ENCODE data around the gene MYO9B. TPM values are rescaled to one million over a fixed set of nuclear protein-coding genes. Genes with fewer than 3 reads are reported as not detected.

Gene MYO9B
- total RNA-seq, 1 donor from 2014 or later = 205 TPM

DNA sequence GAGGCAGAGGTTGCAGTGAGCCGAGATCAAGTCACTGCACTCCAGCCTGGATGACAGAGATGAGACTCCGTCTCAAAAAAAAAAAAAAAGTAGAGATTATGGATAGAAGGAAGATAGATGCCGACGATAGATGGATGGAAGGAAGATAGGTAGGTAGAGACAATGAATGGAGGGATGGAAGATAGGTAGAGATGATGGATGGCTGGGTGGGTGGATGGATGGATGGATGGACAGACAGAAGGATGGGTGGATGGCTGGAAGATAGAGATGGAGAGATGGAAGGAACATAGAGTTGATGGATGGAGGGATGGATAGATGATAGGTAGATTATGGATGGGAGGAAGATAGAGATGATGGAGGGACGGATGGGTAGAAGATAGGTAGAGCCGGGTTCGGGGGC lies 121.0 kb downstream of the MYO9B start:
- Histone ChIP-seq H3K36me3 (peaks cover 96% of the 10 kb centered on the region), H3K9me3 (no peaks in the 10 kb centered on the region), H3K27me3 (ENCODE audit: low read depth) (no peaks in the 10 kb centered on the region), H3K4me3 (no peak overlapping the region), H3K4me1 (no peaks in the 10 kb centered on the region), H3K27ac (no peak overlapping the region)
- DNase-seq (no peak), ATAC-seq (no peak)
- TF ChIP-seq, protein P1, sequence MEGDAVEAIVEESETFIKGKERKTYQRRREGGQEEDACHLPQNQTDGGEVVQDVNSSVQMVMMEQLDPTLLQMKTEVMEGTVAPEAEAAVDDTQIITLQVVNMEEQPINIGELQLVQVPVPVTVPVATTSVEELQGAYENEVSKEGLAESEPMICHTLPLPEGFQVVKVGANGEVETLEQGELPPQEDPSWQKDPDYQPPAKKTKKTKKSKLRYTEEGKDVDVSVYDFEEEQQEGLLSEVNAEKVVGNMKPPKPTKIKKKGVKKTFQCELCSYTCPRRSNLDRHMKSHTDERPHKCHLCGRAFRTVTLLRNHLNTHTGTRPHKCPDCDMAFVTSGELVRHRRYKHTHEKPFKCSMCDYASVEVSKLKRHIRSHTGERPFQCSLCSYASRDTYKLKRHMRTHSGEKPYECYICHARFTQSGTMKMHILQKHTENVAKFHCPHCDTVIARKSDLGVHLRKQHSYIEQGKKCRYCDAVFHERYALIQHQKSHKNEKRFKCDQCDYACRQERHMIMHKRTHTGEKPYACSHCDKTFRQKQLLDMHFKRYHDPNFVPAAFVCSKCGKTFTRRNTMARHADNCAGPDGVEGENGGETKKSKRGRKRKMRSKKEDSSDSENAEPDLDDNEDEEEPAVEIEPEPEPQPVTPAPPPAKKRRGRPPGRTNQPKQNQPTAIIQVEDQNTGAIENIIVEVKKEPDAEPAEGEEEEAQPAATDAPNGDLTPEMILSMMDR (IDR thresholded peaks at IDR 0.05) = no peak
- intact Hi-C loops (cut with DNase I) = no loop called here

DNA sequence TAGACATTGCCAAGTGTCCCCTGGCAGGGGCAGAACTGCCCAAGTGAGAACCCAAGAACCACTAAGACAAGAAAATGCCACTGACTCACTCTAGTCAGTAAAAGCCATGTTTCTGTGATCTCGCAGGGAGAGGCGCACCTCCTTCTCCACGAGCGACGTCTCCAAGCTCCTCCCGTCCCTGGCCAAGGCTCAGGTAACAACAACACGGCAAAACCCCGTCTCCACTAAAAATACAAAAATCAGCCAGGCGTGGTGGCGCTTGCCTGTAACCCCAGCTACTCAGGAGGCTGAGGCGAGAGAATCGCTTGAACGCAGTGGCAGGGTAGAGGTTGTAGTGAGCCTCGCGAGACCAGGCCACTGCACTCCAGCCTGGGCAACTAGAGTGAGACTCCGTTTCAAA lies 122.1 kb downstream of the MYO9B start:
- intact Hi-C loops (cut with DNase I) = no loop called here
- no peak for DNase-seq

DNA sequence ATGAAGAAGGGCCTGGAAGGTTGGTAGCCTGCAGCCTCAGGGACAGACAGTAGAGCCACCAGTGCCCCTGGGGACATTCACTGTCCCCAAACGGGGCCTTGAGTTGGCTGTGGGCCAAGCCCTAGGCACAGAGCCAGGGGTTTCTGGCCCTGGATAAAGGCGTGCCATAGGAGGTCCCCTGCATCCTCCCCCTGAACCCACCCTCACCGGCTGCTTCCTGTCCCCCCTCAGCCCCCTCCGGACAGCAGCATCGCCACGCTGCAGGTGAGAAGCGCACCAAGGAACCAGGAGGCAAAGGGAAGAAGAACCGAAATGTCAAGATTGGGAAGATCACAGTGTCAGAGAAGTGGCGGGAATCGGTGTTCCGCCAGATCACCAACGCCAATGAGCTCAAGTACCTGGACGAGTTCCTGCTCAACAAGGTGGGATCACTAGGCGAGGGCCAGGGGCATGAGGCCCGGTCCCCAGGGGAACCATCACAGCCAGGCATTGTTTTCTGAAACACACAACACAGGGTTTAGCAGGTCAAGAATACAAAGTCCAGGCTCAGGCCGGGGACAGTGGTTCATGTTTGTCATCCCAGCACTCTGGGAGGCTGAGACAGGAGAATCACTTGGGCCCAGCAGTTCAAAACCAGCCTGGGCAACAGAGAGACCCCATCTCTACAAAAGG lies 125.0 kb downstream of the MYO9B start:
- DNase-seq = no peak
- Histone ChIP-seq H3K27ac (no peak overlapping the region), H3K36me3 (peaks cover 96% of the 10 kb centered on the region), H3K9me3 (no peaks in the 10 kb centered on the region), H3K4me1 (no peaks in the 10 kb centered on the region), H3K27me3 (ENCODE audit: low read depth) (no peaks in the 10 kb centered on the region), H3K4me3 (no peak overlapping the region)
- intact Hi-C loops (cut with DNase I) = no loop called here
- no peak for ATAC-seq
- TF ChIP-seq, protein P1 (IDR thresholded peaks at IDR 0.05) = no peak

More for the DNA sequence above, 122.1 kb downstream of the MYO9B start:
- Histone ChIP-seq H3K4me1 (no peaks in the 10 kb centered on the region), H3K27me3 (ENCODE audit: low read depth) (no peaks in the 10 kb centered on the region), H3K9me3 (no peaks in the 10 kb centered on the region), H3K27ac (no peak overlapping the region), H3K4me3 (no peak overlapping the region), H3K36me3 (peaks cover 96% of the 10 kb centered on the region)
- TF ChIP-seq, protein P1 (IDR thresholded peaks at IDR 0.05) = no peak
- ATAC-seq = no peak

DNA sequence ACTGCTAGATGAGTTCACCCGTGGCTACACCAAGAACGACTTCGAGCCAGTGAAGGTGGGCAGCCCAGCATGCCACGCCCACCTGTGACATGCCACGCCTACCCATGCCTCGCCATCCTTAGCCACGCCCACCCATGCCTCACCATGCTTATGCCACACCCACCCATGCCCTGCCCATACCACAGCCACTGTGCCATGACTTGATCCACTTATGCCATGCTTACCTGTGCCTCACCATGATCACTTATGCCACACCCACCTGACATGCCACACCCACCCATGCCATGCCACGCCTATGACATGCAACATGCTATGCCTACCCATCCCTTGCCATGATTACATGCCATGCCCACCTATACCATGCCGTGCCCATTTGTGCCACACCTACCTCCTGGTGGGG lies 126.7 kb downstream of the MYO9B start:
- H3K27me3 ChIP-seq (ENCODE audit: low read depth) = no peaks in the 10 kb centered on the region
- H3K4me1 ChIP-seq = no peaks in the 10 kb centered on the region
- no peak overlapping the region for H3K4me3 ChIP-seq
- no peak for ATAC-seq
- peaks cover 100% of the 10 kb centered on the region for H3K36me3 ChIP-seq
- TF ChIP-seq, protein P1 (IDR thresholded peaks at IDR 0.05) = no peak
- intact Hi-C loops (cut with DNase I) = no loop called here
- DNase-seq = no peak
- no peak overlapping the region for H3K27ac ChIP-seq
- H3K9me3 ChIP-seq = no peaks in the 10 kb centered on the region

DNA sequence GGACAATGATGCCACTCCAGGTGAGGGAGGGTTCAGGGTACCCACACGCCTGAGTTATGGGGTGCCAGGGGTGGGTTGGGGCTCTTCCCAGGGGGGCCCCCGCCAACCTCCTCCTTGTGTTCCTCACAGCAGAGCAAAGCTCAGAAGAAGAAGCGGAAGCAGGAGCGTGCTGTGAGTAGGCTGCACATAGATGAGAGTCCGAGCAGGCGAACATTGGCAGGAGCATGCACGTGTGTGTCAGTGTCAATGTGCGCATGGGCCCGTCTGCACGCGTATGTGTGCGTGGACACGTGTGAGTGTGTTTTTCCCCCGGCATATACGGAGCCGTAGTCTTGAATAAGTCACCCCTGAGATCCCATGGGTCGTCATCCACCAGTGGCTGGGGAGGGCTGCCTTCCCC lies 127.1 kb downstream of the MYO9B start:
- no peaks in the 10 kb centered on the region for H3K4me1 ChIP-seq
- H3K27me3 ChIP-seq (ENCODE audit: low read depth) = no peaks in the 10 kb centered on the region
- no peak overlapping the region for H3K4me3 ChIP-seq
- H3K9me3 ChIP-seq = no peaks in the 10 kb centered on the region
- DNase-seq (no peak), ATAC-seq (no peak)
- TF ChIP-seq, protein P1 (IDR thresholded peaks at IDR 0.05) = no peak
- no peak overlapping the region for H3K27ac ChIP-seq
- peaks cover 100% of the 10 kb centered on the region for H3K36me3 ChIP-seq
- intact Hi-C loops (cut with DNase I) = no loop called here

Measured in lower lobe of right lung (tissue), 2 donors.